NCI-H1436 treated with DMSO at 0.1 percent for 48 hours (cell line): ENCODE data around the gene PTX4.

Experiments
- DNase-seq: peaks from one replicate; lab custom pipeline; 2025; lab: John Stamatoyannopoulos, UW

The PTX4 gene

GRCh38 chr16:1488619-1489018 is at the start of gene PTX4:
Gene PTX4, minus strand, starts transcription at chr16:1488944. Its CDS starts 35 bp downstream, at chr16:1488909.
- DNase-seq = no peak

- DNase-seq = no peak
These were observed 49.1 kb upstream of the PTX4 start for GRCh38 chr16:1537763-1538289.

- DNase-seq = no peak
These were observed 48.4 kb upstream of the PTX4 start for GRCh38 chr16:1537138-1537577.

GRCh38 chr16:1536601-1537000 is 47.9 kb upstream of the PTX4 start:
- DNase-seq = no peak

GRCh38 chr16:1535391-1536291 is 46.9 kb upstream of the PTX4 start:
- DNase-seq = no peak

- no peak for DNase-seq
These were observed 45.6 kb upstream of the PTX4 start for GRCh38 chr16:1534021-1535020.

GRCh38 chr16:1533443-1533951 is 44.8 kb upstream of the PTX4 start, which contains the start of gene TMEM204:
Gene TMEM204, plus strand, starts transcription at chr16:1533666. Its CDS starts 610 bp downstream, at chr16:1534276.
- no peak for DNase-seq

- no peak for DNase-seq
These were observed 44.0 kb upstream of the PTX4 start for GRCh38 chr16:1532771-1533170.

- no peak for DNase-seq
These were observed 43.5 kb upstream of the PTX4 start for GRCh38 chr16:1532081-1532760.

- DNase-seq = no peak
These were observed 42.8 kb upstream of the PTX4 start for GRCh38 chr16:1531638-1531910.

GRCh38 chr16:1530883-1531637 is 42.3 kb upstream of the PTX4 start:
- DNase-seq = no peak

GRCh38 chr16:1530349-1530882 is 41.7 kb upstream of the PTX4 start:
- DNase-seq = no peak

GRCh38 chr16:1528921-1529537 is 40.3 kb upstream of the PTX4 start:
- no peak for DNase-seq

GRCh38 chr16:1527836-1528811 is 39.4 kb upstream of the PTX4 start:
- no peak for DNase-seq

GRCh38 chr16:1526608-1527555 is 38.1 kb upstream of the PTX4 start:
- DNase-seq = no peak

GRCh38 chr16:1525871-1526607 is 37.3 kb upstream of the PTX4 start:
- no peak for DNase-seq

- DNase-seq = no peak
These were observed 35.6 kb upstream of the PTX4 start for GRCh38 chr16:1524366-1524765.
